HG03342 (cell line): ENCODE results near the gene KCNQ1OT1.

Experiments
- ATAC-seq: cut with Tn5 transposase; IDR thresholded peaks from one replicate; pipeline ENCODE4 v1.9.1; 2021; ENCODE audit warnings: mild to moderate bottlenecking, moderate library complexity; ENCODE audit not compliant: unreplicated experiment

Gene KCNQ1OT1

DNA sequence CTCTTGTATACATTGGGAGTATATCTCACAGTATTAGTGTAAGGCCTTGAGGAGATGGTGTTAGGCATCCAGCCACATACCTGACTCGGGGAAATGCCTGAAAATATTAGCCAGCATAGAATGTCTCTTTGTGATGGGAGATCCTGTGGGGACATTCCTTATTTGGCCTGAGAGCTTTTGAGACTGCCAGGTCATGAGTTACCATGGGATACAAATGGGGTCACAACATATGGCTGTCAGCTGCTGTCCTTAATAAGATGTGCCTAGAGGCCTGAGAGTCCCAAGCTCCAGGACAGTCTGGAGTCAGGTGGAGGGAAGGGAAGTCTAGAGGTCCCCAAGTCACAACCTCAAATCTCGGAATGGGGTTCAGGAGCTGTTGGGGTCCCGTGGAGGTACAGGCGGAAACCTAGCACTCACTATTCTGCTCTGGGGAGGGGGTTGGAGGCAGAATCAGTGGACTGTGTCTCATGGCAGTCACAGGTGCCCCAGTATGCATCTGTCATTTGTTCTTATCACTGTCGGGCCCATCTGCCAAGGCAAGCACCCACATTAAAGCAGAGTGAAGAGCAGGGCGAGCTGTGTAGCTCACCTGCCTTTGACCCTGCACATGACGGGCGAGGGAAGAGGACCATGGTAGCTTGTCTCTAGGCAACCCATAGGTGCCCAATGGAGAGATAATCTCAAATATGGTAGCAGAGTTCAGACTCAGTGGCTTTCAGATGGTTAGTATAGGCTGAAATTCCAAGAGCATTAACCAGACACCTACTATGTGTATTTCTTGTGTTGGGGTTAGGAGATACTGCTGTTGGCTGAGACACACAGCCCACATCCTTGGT is 29.9 kb downstream of the KCNQ1OT1 start:
- ATAC-seq, result no peak

DNA sequence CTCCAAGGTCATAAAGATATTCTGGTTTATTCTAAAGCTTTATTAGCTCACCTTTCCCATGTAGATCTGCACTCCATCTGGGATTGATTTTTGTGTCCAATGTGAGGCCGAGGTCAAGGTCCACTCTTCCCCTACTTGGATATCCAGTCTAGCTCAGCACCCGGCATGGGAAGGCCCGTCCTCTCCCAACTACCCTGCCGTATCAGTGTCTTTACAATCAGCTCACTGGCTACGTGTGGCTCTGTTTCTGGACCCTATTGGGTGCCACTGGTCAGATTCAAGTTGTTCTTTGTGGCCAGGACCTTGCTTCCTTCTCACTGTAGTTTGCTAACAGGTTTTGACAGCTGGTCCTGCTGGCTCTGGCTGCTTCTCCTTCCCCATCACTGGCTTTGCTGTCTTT is 30.9 kb downstream of the KCNQ1OT1 start:
- no peak for ATAC-seq

DNA sequence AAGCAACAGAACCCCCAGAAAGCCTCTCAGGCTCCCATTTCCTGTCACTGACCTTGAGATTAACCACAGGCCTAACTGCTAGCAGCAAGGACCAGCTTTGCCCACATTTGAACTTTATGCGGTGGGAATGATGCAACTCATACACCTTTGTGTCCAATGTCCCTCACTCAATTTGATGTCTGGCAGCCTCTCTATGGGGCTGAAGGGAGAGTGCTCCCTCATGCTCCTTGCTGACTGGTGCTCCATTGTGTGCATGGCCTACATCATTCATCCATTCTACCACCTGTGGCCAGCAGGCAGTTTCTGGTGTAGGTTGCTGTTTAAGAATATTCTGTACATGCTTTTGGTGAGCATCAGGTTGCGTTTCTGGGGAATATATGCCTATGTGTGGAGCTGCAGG is 31.9 kb downstream of the KCNQ1OT1 start:
- no peak for ATAC-seq

DNA sequence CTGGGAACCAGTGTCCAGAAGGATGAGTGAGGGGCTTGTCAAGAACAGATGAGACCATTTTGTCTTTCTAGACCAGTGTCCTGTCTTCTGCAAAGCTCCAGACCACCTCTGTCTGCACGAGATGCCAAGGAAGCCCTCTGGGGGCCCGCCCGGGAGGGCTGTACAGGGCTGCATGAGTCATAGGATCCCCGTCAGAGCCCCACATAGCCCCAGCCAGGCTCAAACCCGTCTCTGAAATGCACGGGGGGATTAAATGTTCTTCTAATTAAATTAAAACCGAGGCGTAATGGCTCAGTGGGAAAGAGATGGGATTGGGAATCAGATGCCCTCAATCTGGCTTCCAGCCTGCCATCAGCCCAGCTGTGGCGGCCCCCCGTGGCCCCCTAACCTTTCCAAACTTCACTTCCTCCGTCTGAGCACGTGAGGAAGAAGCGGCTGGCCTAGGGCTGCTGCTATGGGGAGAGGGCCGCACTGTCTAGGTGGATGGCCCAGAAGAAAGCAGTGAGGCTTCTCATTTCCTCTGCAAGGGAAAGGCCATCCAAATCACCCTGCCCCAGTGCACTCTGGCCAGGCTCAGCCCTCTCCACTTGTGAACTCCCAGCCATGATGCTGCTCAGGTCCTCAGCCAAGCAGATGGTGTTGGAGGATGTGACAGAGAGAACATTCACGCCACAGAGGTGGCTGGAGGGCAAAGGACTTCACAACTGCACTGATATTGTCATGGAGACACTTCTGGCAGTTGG is 32.8 kb downstream of the KCNQ1OT1 start:
- ATAC-seq, result no peak

DNA sequence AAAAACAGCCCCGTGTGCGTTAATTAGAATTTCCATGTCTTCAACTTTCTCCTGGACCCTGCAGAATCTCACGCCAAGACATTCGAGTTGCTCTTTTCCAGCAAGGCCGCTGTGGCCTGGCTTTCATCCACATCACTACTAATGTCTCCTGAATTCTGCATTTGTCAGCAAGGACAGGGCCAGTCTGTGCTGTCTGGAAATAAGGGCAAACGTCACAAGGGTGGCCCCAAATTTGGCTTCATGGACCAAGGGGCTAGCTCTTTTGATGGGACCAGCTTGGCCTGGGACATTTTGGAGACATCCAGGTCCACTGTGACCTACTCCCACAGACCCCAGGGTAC is 33.4 kb downstream of the KCNQ1OT1 start:
- no peak for ATAC-seq

DNA sequence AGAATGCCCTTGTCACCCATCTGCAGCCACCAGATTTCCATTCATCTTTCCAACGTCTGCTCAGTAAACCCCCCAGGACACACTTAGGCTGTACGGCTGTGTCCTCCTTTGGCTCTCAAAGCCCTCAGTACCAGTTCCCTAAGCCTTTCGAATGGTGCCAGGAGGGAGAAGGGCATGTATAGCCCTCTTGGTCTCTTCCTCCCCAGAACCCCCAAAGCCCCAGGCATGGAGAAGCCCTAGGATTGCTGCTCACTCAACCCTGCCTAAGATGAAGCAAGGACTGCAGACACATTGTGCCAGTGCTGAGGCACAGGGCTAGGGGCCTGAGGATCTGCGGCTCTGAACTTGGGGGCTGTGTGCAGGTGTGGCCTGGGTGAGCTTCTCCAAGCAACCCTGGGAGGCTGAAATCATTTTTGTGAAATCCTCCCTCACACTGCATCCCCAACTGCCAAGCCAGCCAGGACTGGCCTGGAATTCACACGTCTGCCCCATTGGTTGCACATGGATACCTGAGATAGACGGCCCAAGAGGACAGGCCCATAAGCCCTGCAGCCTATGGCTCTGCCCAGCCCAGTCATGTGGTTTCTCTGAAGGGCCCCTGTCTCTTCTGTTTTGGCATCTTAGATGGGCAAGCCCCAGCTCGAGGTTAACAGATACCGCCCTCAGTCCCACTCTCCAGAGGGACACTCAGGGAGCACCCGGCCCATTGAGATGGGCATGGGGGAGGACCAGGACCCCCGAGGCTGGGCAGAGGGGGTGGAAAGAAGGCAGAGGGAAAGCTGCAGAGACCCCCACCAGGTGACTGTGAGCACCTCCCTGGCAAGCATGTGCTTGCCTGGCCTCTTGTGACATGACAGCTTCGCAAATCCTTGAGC is 34.0 kb downstream of the KCNQ1OT1 start:
- ATAC-seq, result no peak

DNA sequence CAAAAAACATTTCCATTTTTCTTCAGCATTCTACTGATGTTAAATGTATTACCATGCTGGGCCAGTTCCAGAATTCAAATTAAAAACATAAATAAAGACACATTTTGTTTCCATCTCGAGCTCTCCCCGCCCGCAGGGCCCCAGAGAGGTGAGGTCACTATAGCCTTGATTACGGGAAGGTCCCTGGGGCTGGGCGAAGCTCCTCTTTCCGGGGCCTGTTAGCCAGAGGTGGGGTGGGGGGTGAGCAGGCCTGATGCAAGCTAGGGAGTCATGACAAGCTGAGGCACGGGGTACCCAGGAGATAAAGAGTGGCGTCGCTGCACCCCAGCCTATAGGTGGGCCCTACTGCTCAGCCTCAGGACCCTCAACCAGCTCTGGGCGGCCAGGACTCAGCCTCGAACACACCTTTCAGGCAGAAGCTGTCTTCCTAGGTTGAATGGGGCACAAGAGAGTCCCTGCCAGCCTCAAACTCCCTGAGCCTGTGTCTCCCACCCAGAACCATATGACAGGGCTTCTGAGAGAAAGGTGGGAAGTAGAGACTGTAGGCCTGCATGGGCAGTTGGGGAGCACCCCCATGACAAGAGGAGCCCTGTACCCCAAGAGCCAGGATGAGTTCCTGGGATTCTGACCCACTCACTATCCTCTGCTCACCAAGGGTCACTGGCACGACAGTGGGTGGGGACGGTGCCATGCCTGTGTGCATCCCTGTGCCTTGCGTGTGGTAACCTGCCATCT is 34.8 kb downstream of the KCNQ1OT1 start:
- no peak for ATAC-seq

DNA sequence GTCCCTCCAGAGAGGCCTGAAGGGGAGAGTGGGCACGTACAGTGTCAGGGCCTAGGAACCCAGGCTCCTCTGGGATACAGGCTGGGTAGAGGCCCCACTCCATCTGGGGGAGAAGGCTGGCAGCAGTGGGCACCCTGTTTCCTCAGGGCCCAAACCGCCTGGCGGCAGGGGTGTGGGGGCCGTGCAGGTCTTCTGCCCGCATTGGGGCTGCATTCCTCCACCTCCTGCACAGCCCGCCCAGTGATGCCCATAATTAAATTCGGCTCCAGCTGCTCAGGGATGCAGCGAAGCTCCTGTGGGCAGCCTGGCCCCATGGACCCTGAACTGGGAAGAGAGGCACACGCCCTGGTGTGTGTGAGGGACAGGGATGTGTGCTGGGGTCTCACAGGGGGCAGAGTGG is 35.4 kb downstream of the KCNQ1OT1 start:
- no peak for ATAC-seq

DNA sequence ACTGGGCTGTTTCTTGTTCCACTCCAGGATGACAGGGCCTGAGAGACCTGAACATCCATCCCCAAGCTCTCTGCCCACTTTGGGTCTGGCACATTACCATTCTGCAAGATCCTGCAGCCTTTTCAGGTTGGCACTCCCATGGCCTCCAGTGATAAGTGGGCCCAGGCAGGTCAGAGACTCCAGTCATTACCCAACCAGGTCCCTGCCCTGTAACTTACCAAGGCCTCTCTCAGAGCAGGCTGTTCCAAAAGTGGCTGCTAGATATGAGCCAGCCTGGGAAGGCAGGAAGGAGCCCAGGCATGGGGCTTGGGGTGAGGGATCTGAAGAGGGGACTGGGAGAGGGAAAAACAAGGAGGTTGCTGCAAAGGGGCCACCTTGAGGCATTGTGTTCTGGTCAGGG is 35.9 kb downstream of the KCNQ1OT1 start:
- ATAC-seq, result no peak

DNA sequence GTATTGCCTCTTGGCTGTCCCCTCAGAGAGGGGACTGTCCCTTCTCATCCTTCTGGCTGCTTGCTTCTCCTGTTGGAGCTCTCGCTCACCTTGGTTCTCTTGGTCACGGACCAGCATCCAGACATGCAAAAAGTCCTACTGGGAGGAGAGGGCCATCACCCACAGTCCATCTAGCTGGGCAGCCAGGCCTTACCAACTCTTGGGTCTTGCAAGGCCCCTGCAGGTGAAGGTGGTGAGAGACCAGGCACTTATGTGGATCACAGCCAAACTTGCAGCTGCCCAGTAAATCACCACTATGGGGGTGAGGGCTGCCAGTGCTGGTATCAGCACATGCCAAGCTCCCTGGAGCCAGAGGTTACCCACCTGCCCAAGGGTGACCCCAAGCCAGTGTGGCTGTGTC is 36.3 kb downstream of the KCNQ1OT1 start:
- no peak for ATAC-seq

DNA sequence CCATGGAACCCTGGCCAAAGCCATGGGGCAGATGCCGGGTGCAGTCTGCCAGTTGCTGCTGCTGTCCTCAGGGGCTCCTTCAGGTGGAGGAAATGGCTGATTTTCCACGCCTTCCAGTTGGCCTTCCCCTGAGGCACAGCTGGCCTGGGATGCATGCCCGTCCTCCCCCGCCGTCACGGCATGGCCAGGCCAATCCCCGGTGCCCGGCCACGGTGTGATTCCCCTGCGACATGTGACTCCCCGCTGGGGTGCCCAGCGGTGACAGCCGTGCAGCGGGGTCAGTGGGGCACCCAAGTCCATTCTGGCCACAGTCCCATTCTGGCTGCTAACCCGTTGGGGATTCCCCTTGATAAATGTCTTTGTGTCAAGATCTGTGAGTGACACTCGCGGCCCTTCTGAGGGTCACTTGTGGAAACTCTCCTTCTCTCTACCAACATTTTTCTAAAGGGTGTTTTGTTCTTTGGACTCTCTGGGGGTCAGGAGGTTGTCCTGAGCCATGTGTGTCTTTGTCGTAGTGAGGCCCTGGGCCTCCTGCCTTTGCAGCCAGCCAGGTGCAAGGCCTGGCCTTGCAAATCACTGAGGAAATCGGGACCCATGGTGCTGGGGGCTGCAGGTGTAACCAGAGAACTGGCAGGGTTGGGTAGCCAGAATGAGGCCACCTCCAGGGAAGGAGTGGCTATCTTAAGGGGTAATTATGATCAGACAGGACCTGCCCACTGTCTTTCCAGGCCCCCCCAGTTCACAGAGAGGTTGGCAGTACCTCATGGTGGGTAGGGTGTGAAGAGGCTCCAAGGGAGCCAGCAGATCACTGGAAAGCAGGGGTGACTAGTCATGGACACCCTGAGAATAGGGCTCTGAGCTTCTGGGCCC is 37.1 kb downstream of the KCNQ1OT1 start:
- no peak for ATAC-seq

DNA sequence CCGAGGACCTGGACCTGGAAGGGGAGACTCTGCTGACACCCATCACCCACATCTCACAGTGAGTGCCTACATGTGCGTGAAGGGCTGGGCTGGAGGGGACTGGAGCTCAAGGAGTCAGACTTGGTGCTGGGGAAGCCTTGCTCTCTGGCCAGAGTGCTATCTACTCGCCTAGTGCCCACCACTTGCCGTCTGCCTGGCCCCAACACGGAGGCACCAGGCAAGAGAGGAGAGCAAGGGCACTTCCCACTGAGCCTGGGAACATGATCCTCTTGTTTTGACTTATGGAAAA is 37.8 kb downstream of the KCNQ1OT1 start:
- ATAC-seq, result no peak

DNA sequence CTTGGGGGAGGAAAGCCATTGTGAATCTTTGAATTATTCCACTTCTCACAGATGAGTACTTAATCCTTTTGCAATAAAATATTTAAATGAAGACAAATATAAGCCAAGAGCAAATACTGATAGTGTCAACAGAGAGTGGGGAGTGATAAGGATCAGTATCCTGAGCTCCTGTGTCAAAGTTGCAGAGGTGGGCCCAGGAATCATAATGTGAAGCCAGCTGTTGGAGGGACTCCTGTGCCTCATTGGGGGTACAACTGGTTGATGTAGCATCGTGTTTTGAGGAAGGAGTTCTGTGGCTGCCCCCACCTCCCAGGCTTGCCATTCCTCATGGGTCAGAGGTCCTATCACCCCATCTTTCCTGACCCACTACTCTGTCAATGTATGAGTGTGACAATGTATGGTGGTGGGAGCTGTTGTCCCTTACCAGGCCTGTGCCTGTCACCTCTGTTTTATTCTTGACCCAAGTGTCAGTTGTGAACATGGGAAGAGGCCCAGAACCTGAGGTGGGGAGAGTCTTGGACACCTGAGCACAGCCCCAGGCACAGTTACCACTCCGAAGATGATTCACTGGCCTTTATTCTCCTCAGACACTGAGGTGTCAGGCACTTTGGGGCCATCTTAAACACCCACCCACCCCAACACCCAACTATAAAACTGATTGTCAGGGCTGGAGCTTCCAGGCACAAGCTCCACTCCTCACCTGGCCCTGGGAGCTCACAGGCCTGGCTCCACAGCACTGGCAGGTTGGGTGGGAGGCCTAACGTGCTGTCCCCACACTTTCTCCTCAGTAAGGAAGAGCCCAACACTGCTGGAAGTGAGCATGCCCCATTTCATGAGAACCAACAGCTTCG is 38.4 kb downstream of the KCNQ1OT1 start:
- ATAC-seq, result no peak

DNA sequence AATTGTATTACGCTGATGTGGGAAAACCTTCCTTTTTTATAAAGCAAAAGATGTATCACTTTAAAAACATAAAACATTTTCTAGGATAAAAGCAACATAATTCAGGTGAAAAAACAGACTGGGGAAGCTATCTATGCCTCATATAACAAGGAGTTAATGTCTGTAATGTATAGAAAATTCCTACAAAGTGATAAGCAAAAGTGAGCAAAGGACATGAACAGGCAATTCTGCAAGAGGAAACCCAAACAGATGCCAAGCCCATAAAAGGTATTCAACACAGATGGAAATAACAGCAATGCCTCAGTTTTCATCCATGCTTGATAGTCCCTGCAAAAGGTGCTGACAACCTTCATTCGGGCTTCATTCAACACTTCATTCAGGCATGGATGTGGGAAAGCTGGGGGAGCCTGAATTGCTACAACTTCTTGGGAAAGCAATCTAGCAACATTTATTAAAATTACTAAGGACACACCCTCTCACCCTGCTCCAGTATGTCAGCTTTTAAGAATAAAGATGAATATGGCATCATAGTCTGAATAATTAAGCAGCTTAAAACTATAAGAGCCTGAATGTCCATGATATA is 39.3 kb downstream of the KCNQ1OT1 start:
- ATAC-seq, result no peak

DNA sequence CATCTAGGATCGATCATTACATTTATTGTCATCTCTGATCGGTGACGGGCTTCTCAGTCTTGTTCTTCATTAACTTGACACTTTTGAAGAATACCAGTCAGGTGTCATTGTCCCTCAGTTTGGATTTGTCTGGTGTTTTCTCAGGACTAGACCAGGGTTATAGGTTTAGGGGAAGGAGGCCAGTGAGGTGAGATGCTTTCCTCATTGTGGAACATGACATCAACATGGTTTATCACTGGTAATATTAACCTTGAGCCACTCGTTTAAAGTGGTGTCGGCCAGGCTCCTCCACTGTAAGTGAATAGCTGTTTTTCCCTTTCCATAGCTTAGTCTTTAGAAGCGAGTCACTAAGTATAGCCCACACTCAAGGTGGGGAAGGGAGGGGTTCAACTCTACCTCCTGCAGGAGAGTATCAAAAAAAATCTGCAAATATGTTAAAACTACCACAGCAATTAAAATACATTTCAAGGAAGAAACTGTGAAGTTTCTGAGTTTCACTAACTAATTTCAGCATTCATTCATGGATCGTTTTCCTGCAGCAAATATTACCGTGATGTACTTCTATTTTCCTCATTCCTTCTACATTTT is 42.0 kb downstream of the KCNQ1OT1 start:
- ATAC-seq, result no peak

DNA sequence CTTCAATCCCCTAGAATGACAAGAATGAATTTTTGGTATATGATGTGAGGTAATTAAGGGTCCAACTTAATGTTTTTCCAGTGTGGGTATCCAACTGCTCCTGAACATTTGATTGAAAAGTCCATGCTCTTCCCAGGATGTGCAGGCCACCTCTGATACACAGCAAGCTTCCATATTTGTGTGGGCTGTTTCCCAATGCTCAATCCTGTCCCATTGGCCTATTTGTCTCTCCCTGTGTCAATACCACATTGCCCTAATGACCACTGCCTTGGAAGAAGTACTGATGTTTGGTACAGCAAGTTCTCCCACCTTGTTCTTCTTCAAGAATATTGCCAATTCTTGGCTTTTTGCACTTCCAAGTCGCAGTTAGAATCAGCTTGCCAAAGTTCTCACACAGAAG is 42.9 kb downstream of the KCNQ1OT1 start:
- no peak for ATAC-seq

DNA sequence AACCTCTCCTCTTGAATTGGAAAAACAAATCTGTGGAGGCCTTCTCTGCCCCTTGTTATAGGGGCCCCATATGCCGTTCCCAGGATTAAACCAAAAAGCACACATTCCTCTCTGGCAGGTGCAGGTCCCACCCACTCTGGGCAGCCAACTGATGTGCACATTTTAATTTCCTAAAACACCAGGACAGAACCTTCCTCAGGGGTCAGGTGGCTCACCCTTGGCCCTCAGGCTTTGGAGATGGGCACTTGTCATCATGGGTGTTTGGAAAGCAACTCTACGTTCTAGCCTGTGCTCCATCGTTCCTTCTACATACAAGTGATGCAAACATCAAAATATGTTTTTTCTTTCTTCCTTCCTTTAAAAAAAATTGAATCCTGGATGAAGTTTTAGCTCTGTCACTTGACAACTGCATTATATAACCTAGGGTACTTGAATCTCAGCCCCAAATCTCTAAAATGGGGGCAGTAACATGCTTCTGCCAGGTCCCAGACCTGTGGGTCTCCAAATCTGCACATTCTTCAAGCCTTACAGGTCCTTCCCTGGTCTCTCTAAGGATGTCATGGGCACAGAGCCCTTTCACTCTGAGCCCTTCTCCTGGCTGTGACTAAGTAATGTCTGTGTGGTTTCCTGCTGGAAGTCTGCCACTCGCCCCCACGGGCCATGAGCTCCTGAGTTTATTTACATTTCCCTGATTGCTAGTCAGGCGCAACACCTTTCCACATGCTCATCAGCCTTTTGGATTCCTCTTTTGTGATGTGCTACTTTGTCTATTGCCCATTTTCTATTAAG is 43.8 kb downstream of the KCNQ1OT1 start:
- no peak for ATAC-seq
